HCT116 (cell line): ENCODE data around the gene HAUS8.

ENCODE experiments used
- ATF3 ChIP-seq: IDR thresholded peaks from 2 replicates; pipeline ENCODE4 v1.6.1; 2012
- CEBPB ChIP-seq: IDR thresholded peaks from 2 replicates; pipeline ENCODE4 v1.6.1; 2012; ENCODE audit warnings: low read depth
- CTCF ChIP-seq, 3 experiments: fragments of 200-600 bp in 1 of 3; sonication (generic) in 1 of 3; IDR thresholded peaks in 2 of 3; conservative IDR thresholded peaks in 1 of 3; 2 replicates each; pipeline ENCODE4 v1.5.1; 2012 to 2017; ENCODE audit warnings: low read depth in 2 of 3, low read length in 2 of 3, antibody characterized with exemption in 1 of 3, borderline replicate concordance in 1 of 3, control low read depth in 1 of 3, mild to moderate bottlenecking in 1 of 3, mixed read lengths in 1 of 3, mixed run types in 1 of 3, moderate library complexity in 1 of 3; ENCODE audit not compliant: insufficient read depth in 1 of 3
- ELF1 ChIP-seq: IDR thresholded peaks from 2 replicates; pipeline ENCODE4 v1.6.1; 2012; ENCODE audit warnings: low read depth, borderline replicate concordance
- EZH2 ChIP-seq: fragments of 200-600 bp; sonication (generic); IDR thresholded peaks from 2 replicates; pipeline ENCODE4 v1.6.1; 2017; ENCODE audit warnings: antibody characterized with exemption, mixed run types
- EZH2phosphoT487 ChIP-seq: fragments of 200-600 bp; IDR thresholded peaks from 2 replicates; pipeline ENCODE4 v1.6.1; 2018; ENCODE audit warnings: antibody characterized with exemption, borderline replicate concordance
- POLR2A ChIP-seq: IDR thresholded peaks from 2 replicates; pipeline ENCODE4 v1.7.0; 2011; ENCODE audit warnings: borderline replicate concordance; ENCODE audit not compliant: insufficient read depth, insufficient read length; ENCODE audit errors: extremely low read depth
- POLR2AphosphoS5 ChIP-seq: IDR thresholded peaks from 2 replicates; pipeline ENCODE4 v1.6.1; 2011; ENCODE audit warnings: mild to moderate bottlenecking, low read depth, low read length, moderate library complexity
- REST ChIP-seq: IDR thresholded peaks from 2 replicates; pipeline ENCODE4 v1.6.1; 2012; ENCODE audit warnings: low read depth
- SP1 ChIP-seq: IDR thresholded peaks from 2 replicates; pipeline ENCODE4 v1.6.1; 2012; ENCODE audit warnings: low read depth
- TCF7L2 ChIP-seq: IDR thresholded peaks from 2 replicates; pipeline ENCODE4 v1.7.0; 2011; ENCODE audit warnings: borderline replicate concordance, inconsistent platforms; ENCODE audit not compliant: insufficient read depth, insufficient read length; ENCODE audit errors: extremely low read depth
- ZFX ChIP-seq: fragments of 450-650 bp; IDR thresholded peaks from 2 replicates; pipeline ENCODE4 v1.6.1; 2017

DNA sequence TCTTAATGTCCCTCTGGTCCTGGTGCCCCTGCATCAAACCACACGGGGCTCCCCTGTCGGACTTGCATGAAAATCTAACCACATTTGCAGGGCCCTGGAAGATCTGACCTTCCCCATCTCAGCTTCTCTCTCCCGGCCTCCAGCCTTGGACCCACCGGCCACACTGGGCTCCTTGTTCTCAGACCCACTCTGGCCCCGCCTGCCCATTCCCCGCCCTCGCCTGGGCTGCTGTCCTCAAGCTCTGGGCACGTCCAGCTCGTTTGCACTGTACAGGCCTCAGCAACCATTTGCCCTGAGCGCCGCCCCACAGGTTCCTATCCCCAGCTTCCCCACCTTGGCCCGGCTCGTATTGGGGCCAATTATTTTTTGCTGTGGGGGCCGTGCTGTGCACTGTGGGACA is 10.9 kb upstream of the HAUS8 start:
- no peak for TF ChIP-seq CTCF (IDR thresholded peaks at IDR 0.05 in 2 of 3, conservative IDR thresholded peaks at IDR 0.05 in 1 of 3; ENCODE audit: borderline replicate concordance in 1 of 3, insufficient read depth in 1 of 3, low read depth in 2 of 3, low read length in 2 of 3)
- no peak for TF ChIP-seq EZH2
- TF ChIP-seq POLR2AphosphoS5, result no peak
- no peak for TF ChIP-seq SP1
- TF ChIP-seq ZFX, result no peak
- TF ChIP-seq POLR2A, result no peak
- no peak for TF ChIP-seq EZH2phosphoT487
- TF ChIP-seq REST, result no peak
- TF ChIP-seq CEBPB, result no peak
- TF ChIP-seq ATF3, result no peak
- no peak for TF ChIP-seq ELF1
- no peak for TF ChIP-seq TCF7L2
